ENCODE data around the gene PMEPA1. TPM values are rescaled to one million over a fixed set of nuclear protein-coding genes. Genes with fewer than 3 reads are reported as not detected.

The PMEPA1 gene
- total RNA-seq, 1 donor from 2014 or later = 0.82 TPM

DNA sequence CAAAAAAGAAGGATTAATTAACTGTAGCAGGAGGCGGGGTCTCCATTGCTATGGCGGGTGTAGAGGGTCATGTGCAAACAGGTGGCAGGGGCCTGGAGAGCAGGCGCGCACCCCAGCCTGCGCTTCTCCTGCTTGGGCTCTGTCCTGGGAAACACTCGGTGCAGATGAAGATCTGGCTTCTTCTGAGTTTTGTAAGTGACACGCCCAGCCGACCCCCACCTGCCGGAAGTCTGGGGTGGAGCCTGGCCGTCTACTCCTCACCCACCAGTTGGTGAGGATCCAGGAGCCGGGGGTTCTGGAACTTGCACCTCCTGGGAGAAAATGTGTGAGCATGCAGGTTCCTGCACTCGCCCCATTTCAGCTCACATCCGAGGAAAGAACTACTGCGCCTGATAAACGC lies 19.3 kb downstream of the PMEPA1 start:
- H3K27me3 Mint-ChIP-seq = peaks cover 5% of the 10 kb centered on the region
- no peak overlapping the region for H3K27ac Mint-ChIP-seq
- H3K4me1 Mint-ChIP-seq = no peaks in the 10 kb centered on the region
- intact Hi-C loops (cut with micrococcal nuclease) = no loop called here
- no peaks in the 10 kb centered on the region for H3K9me3 Mint-ChIP-seq
- H3K4me3 Mint-ChIP-seq = no peak overlapping the region
- H3K36me3 Mint-ChIP-seq (ENCODE audit: low read depth) = no peaks in the 10 kb centered on the region
- DNase-seq = no peak

DNA sequence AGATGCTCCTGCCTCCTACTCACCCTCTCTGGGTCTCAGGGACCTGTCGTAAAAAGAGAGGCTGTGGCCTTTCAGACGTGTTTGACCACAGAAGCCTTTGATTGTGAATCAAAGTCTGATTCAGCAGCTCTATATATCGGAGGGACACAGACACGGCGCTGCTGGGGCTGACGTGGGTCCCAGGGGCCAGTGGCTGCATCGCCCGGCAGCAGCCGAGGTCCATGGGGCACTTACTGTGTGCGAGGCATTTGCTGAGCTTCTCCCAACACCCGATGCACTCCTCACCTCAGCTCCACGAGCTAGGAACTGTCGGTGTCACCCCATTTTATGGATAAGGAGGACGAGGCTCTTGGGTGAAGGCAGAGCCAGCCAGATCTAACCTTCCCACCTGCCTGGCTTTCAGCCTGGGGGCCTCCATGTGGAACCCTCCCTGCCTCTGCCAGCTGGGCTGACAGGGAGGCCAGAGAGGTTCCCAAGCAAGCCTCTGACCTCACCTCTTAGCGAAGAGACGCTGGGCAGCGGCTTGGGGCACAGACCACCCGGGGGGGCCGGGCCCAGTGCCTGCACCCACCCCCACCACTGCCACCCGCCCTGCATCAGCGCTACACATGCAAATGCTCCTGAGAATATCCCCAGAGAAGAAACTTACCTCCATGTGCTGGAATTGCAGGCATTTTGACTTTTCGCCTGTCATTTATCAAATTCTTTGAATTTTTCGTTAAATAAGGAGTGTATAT lies 19.9 kb downstream of the PMEPA1 start:
- intact Hi-C loops (cut with micrococcal nuclease) = no loop called here
- H3K4me3 Mint-ChIP-seq = no peak overlapping the region
- H3K4me1 Mint-ChIP-seq = no peaks in the 10 kb centered on the region
- no peaks in the 10 kb centered on the region for H3K9me3 Mint-ChIP-seq
- peaks cover 5% of the 10 kb centered on the region for H3K27me3 Mint-ChIP-seq
- H3K27ac Mint-ChIP-seq = no peak overlapping the region
- DNase-seq = no peak
- H3K36me3 Mint-ChIP-seq (ENCODE audit: low read depth) = no peaks in the 10 kb centered on the region

DNA sequence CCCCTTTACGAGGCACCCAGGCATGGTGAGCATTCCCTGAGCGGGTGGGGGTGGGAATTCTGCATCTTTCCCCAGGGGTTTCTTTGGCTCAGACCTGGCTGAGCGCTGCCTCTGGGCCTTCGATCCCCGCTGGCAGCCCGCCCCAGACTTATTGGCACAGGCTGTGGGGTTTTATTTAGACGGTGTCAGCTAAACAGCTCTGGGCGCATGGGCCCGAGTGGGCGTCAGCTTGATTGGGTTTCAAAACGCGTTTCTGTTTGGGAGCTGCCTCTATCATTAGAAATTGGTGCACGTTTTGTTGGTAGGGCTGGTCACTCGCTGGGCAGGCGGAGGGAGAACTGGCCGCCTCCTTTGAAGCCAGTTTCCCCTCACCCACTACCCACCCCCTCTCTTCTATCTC lies 21.0 kb downstream of the PMEPA1 start:
- H3K4me1 Mint-ChIP-seq = no peaks in the 10 kb centered on the region

DNA sequence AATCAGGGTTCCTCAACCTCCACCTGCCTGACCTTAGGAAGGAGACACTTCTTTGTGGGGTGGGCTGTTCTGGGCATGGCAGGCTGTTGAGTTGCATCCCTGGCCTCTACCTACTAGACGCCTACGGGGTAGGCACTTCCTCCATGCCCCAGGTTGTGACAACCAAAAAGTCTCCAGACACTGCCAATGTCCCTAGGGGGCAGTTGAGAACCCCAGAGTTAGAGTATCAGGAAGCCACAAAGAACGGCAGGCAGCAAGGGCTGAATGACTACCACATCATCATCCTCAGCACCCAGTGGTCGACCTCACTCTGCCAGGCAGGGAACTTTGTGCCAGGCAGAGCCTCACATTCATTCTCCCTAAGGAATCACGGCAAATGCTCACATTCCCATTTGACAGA lies 21.5 kb downstream of the PMEPA1 start:
- intact Hi-C loops (cut with micrococcal nuclease) = no loop called here
- Mint-ChIP-seq H3K27ac (no peak overlapping the region), H3K27me3 (peaks cover 5% of the 10 kb centered on the region), H3K36me3 (ENCODE audit: low read depth) (no peaks in the 10 kb centered on the region), H3K9me3 (no peaks in the 10 kb centered on the region), H3K4me1 (no peaks in the 10 kb centered on the region), H3K4me3 (no peak overlapping the region)
- DNase-seq = no peak

More for the DNA sequence above, 21.0 kb downstream of the PMEPA1 start:
- no peaks in the 10 kb centered on the region for H3K9me3 Mint-ChIP-seq
- no peaks in the 10 kb centered on the region for H3K36me3 Mint-ChIP-seq (ENCODE audit: low read depth)
- H3K27ac Mint-ChIP-seq = no peak overlapping the region
- DNase-seq = no peak
- peaks cover 5% of the 10 kb centered on the region for H3K27me3 Mint-ChIP-seq
- H3K4me3 Mint-ChIP-seq = no peak overlapping the region
- intact Hi-C loops (cut with micrococcal nuclease) = no loop called here

DNA sequence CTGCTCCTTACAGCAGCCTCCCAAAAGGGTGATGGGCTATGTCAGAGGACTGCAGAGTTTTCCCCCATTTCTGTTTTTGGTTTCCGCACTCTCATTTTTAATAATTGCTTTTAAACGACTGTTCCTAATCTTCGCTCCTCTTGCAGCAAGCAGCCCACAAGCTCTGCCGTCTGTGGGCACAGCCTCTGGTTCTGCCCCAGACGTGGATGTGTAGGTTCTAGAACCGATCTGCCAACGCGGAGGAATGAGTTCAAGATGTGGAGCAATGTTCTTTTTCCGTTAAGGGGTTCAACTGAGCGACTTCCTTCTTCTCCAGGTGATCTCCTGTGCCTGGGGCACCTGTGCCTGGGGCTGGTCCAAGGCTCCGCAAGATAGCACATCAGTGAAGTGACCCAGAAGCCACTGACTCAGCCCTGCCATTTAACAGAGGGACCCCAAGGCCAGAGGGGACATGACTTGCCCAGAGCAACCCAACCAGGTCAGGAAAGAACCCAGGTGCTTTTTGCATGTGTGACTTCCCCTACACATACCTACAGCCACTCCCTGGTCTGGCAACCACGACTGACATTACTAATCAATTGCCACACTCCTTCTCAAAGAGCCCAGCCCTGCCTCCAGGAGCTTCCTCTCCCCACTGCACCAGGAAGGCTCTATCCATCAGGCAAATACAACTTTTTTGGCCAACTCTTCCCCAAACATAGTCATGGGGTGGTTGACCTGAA lies 22.7 kb downstream of the PMEPA1 start:
- no peaks in the 10 kb centered on the region for H3K9me3 Mint-ChIP-seq
- H3K36me3 Mint-ChIP-seq (ENCODE audit: low read depth) = no peaks in the 10 kb centered on the region
- H3K27ac Mint-ChIP-seq = no peak overlapping the region
- peaks cover 5% of the 10 kb centered on the region for H3K27me3 Mint-ChIP-seq
- intact Hi-C loops (cut with micrococcal nuclease) = no loop called here
- no peak for DNase-seq
- H3K4me3 Mint-ChIP-seq = no peak overlapping the region
- H3K4me1 Mint-ChIP-seq = no peaks in the 10 kb centered on the region

DNA sequence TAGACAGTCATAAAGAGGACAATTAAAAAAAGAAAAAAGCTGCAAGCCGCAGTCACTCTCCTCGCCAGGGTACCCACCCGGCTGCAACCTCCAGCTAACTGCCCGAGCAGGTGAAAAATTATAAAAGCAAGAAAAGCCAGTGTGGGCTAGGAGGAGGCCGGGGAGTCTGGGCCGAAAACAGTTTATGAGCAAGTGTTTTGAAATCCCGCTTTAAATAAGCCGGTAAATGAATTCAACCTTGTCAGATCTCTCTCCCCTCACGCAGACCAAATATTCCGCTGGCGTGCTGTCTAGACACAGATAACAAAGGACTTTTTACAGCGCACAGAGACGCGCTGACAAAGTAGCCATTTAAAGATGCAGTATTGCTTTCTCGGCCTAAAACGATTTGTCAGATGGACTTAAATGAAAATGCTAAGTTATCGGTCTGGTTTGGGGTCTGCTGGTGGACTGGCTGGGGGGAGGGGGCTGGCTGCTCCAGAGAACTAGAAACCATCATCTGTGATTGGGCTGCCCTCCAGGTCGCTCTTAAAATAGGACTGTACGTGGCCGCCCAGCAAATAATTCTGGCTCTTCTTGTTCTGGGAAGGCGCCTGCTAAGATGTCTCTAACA lies 24.6 kb downstream of the PMEPA1 start:
- Mint-ChIP-seq H3K36me3 (ENCODE audit: low read depth) (no peaks in the 10 kb centered on the region), H3K4me3 (no peak overlapping the region), H3K27me3 (peaks cover 7% of the 10 kb centered on the region)

DNA sequence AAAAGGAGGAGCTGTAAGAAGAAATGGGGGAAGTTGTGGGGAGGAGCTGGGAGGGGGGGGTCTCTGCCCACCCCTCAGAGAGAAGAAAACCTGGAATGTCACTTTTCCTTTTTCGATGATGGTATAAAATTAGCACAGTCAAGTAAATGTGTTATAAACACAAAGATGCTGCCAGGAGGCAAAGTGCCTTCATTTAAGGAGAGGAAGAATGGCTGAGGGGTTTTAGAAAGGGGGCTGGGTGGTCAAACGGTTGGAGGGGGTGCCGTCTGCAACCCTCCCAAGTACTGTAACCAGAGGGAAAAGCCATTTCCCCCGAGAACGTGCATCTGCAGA lies 25.0 kb downstream of the PMEPA1 start:
- H3K27ac Mint-ChIP-seq = no peak overlapping the region
- no peak overlapping the region for H3K4me3 Mint-ChIP-seq
- H3K4me1 Mint-ChIP-seq = peaks cover 2% of the 10 kb centered on the region
- H3K9me3 Mint-ChIP-seq = no peaks in the 10 kb centered on the region
- H3K36me3 Mint-ChIP-seq (ENCODE audit: low read depth) = no peaks in the 10 kb centered on the region
- no peak for DNase-seq
- intact Hi-C loops (cut with micrococcal nuclease) = no loop called here
- H3K27me3 Mint-ChIP-seq = peaks cover 8% of the 10 kb centered on the region

More for the DNA sequence above, 24.6 kb downstream of the PMEPA1 start:
- H3K27ac Mint-ChIP-seq = no peak overlapping the region
- peaks cover 2% of the 10 kb centered on the region for H3K4me1 Mint-ChIP-seq
- H3K9me3 Mint-ChIP-seq = no peaks in the 10 kb centered on the region
- no peak for DNase-seq
- intact Hi-C loops (cut with micrococcal nuclease) = no loop called here

DNA sequence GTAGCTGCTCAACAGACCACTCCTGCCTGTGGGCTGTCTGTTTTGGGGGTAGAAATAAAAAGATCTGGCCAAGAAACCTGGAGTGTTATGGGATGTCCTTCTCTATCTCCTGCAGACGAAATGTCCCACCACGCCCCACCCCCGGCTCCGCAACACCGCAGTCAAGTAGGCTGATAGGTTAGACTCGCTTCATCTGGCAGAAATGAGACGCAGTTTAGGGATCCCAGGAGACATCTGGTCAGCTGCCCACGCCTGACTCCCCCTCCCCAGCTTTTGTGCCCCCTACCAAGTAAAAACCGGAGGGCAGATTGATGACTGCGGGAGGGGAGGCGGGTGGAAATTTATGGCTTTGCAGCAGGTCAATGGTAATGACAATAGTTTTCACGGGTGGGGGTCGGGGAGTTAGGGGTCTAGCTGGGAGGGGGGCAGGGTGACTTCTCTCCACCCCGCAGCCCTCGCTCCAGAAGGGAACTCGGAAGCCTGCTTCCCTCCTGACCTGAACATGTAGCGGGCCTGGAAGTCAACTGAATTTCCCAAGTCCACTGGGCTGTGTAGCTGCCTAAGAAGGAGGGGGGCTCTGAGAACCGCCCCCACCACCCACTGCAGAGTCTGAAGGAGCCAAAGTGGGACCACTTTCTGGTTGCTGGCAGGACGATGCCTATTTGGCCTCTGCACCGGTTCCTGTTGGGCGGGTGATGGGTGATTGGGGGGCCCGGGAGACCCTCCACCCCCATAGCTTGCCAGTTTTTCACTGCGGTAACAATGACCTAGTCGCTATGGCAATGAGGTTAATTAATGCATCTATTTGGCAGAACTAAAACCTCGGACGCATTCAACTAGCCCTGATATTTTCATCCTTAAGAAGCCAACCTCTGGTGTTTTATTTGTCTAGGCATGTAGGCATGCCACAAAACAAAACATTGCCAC lies 25.7 kb downstream of the PMEPA1 start:
- Mint-ChIP-seq H3K9me3 (no peaks in the 10 kb centered on the region), H3K27me3 (peaks cover 8% of the 10 kb centered on the region), H3K4me1 (peaks cover 2% of the 10 kb centered on the region), H3K36me3 (ENCODE audit: low read depth) (no peaks in the 10 kb centered on the region), H3K4me3 (no peak overlapping the region), H3K27ac (no peak overlapping the region)
- DNase-seq = no peak
- intact Hi-C loops (cut with micrococcal nuclease) = no loop called here

DNA sequence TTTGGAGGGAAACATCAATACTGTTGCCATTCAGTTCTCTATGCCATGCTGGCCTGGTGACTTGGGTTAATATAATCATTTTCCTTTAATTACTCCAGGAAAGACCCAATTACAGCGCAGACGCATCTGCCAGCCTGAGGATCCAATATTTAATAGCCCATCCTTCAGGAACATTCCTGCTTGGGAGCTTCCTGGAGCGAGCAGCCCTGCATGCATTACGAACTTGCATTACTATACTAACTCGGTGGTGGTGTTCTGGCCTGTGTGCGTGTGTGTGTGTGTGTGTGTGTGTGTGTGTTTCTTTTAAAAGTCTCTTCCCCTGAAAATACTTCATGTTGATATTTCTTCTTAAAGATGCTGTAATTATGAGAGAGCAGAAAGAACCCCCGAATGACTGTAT lies 26.5 kb downstream of the PMEPA1 start:
- Mint-ChIP-seq H3K4me1 (peaks cover 2% of the 10 kb centered on the region), H3K9me3 (no peaks in the 10 kb centered on the region), H3K4me3 (no peak overlapping the region), H3K36me3 (ENCODE audit: low read depth) (no peaks in the 10 kb centered on the region), H3K27ac (no peak overlapping the region), H3K27me3 (peaks cover 15% of the 10 kb centered on the region)
- no peak for DNase-seq
- intact Hi-C loops (cut with micrococcal nuclease) = no loop called here

DNA sequence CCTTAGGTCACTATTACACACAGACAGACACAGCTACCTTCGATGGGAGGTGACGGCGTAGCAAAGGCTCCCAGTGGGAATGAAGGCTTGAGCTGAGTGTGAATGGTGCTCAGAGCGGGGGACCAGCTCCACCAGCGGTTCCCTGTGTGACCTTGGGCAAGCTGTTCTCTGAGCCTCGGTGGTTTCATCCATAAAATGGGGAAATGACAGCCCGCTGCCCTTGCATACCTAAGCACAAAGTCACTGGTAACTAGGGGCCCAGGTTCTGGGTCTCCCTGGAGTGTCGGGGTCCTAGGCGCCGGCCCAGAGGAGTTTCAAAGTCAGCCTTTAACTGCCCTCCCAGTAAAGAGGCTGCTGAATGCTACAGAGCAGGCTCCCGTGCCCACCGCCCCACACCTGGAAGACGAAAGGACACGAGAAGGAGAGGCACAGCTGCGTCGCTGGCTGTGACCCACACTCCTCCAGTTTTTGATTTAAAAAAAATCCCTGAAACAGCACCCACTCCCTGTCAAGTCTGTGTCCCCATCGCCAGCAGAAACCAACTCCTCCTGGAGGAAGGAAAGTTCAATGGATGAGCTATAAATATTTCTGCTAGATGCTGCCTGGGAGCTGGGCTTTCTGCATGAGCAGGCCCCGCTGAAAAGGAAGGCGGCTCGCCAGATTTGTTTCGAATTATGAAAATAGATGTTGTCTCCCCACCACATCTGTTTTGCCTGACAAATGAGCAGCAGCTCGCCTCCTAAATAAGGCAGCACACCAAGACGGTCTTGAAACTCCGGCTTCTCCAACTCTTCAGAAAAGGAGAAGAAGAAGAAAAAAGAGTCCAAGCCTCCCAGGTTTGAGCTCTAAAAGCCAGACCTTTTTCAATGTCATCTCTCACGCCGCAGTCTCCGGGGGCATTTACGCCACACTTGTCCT lies 27.4 kb downstream of the PMEPA1 start:
- H3K4me3 Mint-ChIP-seq = no peak overlapping the region
- no peaks in the 10 kb centered on the region for H3K9me3 Mint-ChIP-seq
- H3K27ac Mint-ChIP-seq = no peak overlapping the region

DNA sequence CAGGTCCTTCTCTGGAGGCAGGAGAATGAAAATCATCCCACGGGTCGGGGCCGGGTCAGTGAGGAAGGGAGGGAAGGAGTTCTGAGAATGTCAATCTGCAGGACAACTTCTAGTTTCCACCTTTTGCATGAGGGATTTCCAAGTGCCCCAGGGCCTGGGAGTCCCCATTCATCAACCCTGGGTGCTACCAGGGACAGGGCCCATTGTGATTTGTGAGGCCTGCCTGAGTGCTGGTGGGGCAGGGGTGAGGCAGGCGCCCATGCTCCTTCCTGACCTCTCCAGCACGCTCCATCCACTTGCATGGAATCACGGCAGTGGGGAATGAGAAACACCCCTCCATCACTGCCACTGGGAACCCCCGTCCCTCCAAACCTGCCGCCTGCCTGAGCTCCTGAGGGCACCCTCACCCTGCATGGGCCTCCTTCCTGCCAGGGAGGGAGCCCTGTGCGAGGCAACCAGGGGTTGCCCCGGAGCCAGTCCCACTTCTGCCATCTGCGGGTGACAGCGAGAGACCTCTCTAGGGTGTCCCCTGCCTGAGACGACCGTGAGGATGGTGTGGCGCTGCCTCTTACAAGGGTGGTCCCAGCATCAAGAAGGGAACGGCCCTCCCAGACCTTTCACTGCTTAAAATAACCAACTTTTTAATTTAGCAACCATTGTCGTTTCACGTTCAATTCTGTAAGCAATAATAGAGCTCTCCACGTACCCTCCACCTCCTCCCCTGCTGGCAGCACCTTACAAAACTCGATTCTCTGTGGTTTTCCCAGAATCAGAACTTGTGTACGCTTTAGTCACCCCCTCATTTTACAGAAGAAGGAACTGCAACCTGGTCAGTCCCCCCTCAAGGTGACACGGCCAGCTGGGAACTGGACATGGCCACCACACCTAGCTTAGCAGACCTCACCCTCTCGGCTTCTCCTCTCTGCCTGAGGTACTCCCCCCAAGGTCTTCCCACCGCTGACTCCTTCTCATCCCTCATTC lies 28.6 kb downstream of the PMEPA1 start:
- H3K4me3 Mint-ChIP-seq = no peak overlapping the region
- peaks cover 27% of the 10 kb centered on the region for H3K27me3 Mint-ChIP-seq
- no peak for DNase-seq
- intact Hi-C loops (cut with micrococcal nuclease) = no loop called here
- H3K9me3 Mint-ChIP-seq = no peaks in the 10 kb centered on the region
- H3K36me3 Mint-ChIP-seq (ENCODE audit: low read depth) = no peaks in the 10 kb centered on the region
- peaks cover 2% of the 10 kb centered on the region for H3K4me1 Mint-ChIP-seq
- no peak overlapping the region for H3K27ac Mint-ChIP-seq

More for the DNA sequence above, 27.4 kb downstream of the PMEPA1 start:
- Mint-ChIP-seq H3K36me3 (ENCODE audit: low read depth) (no peaks in the 10 kb centered on the region), H3K27me3 (peaks cover 21% of the 10 kb centered on the region), H3K4me1 (peaks cover 2% of the 10 kb centered on the region)
- DNase-seq = no peak
- intact Hi-C loops (cut with micrococcal nuclease) = no loop called here

DNA sequence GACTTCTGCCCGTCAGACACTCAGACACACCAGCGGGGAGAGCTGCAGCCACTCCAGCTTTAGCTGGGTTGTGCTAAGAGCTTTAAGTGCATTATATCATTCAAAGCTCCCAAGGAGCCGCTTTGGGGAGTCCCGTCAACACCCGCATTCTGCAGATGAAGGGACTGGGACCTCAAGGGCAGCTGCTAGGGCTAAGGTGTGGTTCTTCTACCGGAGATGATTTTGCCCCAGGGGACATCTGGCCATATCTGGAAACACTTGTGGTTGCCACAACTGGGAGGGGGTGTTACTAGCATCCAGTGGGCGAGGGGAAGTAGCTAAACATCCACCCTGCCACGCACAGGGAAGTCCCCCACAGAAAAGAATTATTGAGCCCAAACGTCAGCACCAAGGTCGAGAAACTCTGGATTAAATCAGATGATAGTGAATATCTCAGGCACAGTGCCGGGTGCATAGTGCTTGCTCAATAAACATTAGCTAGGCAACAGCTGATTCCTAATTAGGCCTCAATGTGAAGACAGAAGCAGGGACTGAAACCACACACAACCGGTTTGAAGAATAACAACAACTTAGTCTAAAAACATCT lies 29.6 kb downstream of the PMEPA1 start:
- Mint-ChIP-seq H3K27ac (no peak overlapping the region), H3K4me1 (peaks cover 2% of the 10 kb centered on the region), H3K36me3 (ENCODE audit: low read depth) (no peaks in the 10 kb centered on the region), H3K4me3 (no peak overlapping the region), H3K27me3 (peaks cover 27% of the 10 kb centered on the region), H3K9me3 (no peaks in the 10 kb centered on the region)
- DNase-seq = no peak
- intact Hi-C loops (cut with micrococcal nuclease) = no loop called here
